ENCODE data around the gene ENTREP3.
"Not testable (repeated sequence)": the region's sequence is repeated elsewhere in the genome, so short reads cannot be mapped to it uniquely, and the experiment has no call there.

Gene ENTREP3

GRCh38 chr1:155251566-155251965 lies 3.7 kb downstream of the ENTREP3 start:
- TF ChIP-seq, protein P1, sequence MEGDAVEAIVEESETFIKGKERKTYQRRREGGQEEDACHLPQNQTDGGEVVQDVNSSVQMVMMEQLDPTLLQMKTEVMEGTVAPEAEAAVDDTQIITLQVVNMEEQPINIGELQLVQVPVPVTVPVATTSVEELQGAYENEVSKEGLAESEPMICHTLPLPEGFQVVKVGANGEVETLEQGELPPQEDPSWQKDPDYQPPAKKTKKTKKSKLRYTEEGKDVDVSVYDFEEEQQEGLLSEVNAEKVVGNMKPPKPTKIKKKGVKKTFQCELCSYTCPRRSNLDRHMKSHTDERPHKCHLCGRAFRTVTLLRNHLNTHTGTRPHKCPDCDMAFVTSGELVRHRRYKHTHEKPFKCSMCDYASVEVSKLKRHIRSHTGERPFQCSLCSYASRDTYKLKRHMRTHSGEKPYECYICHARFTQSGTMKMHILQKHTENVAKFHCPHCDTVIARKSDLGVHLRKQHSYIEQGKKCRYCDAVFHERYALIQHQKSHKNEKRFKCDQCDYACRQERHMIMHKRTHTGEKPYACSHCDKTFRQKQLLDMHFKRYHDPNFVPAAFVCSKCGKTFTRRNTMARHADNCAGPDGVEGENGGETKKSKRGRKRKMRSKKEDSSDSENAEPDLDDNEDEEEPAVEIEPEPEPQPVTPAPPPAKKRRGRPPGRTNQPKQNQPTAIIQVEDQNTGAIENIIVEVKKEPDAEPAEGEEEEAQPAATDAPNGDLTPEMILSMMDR (IDR thresholded peaks at IDR 0.05; ENCODE audit: low read depth, low read length), result no peak
- no peak for DNase-seq (ENCODE audit: low read depth in 2 of 2)
- H3K4me3 ChIP-seq (replicated peaks in 1 of 2; ENCODE audit: low read depth in 2 of 2, low read length in 2 of 2), result no peak overlapping the region

DNA sequence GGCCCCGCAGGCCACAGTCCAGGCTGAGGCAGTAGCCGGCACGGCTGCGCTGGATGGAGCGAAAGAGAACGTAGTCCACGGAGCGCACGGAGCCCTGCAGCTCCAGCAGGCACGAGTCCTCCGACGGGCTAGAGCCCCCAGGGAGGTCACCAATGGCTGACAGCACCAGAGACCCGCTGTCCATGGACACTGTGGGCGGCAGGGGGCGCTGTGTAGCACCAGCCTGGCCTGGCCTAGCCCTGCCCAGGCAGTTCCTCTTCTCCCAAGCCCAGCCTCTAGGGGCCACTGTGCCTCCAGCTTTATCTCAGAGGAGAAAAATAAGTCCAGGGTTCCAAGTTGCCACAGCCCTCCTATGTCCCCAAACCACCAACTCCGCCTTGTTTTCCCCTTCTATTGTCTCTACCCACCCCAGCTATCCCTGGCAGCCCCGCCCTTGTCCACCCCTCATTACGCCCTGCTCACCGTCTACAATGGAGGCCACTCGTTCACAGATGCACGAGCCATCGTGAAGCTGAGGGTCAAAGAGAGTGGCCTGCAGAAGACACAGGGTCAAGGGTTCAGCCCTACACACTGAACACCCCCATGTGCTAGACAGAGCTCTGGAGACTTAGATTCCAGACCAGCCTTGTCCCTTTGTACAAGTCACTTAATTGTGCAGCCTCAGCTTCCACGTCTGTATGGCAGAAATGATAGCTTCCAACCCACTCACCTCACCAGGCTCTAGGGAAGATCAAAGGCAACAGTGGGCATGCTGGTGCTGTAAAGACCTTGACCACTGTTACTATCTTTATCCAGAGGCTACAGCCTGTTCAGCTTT lies 4.4 kb downstream of the ENTREP3 start:
- TF ChIP-seq, protein P1 (IDR thresholded peaks at IDR 0.05; ENCODE audit: low read depth, low read length), result peak; percentile 98
- peak overlapping the region in 1 of 2 donors; percentile 10 for H3K4me3 ChIP-seq (replicated peaks in 1 of 2; ENCODE audit: low read depth in 2 of 2, low read length in 2 of 2)
- DNase-seq (ENCODE audit: low read depth in 2 of 2), result peak; percentile 93 to 94

- DNase-seq (ENCODE audit: low read depth in 2 of 2), result no peak
- no peak overlapping the region for H3K4me3 ChIP-seq (replicated peaks in 1 of 2; ENCODE audit: low read depth in 2 of 2, low read length in 2 of 2)
- TF ChIP-seq, protein P1 (IDR thresholded peaks at IDR 0.05; ENCODE audit: low read depth, low read length), result no peak
Measured at GRCh38 chr1:155250246-155250632, 5.0 kb downstream of the ENTREP3 start.

- DNase-seq (ENCODE audit: low read depth in 2 of 2), result no peak
- TF ChIP-seq, protein P1 (IDR thresholded peaks at IDR 0.05; ENCODE audit: low read depth, low read length), result no peak
- no peak overlapping the region for H3K4me3 ChIP-seq (replicated peaks in 1 of 2; ENCODE audit: low read depth in 2 of 2, low read length in 2 of 2)
Measured at GRCh38 chr1:155247667-155248553, 7.4 kb downstream of the ENTREP3 start.

- DNase-seq (ENCODE audit: low read depth in 2 of 2); H3K4me3 ChIP-seq (replicated peaks in 1 of 2; ENCODE audit: low read depth in 2 of 2, low read length in 2 of 2): not testable (repeated sequence)
Measured at GRCh38 chr1:155246796-155247195, 8.5 kb downstream of the ENTREP3 start.

DNA sequence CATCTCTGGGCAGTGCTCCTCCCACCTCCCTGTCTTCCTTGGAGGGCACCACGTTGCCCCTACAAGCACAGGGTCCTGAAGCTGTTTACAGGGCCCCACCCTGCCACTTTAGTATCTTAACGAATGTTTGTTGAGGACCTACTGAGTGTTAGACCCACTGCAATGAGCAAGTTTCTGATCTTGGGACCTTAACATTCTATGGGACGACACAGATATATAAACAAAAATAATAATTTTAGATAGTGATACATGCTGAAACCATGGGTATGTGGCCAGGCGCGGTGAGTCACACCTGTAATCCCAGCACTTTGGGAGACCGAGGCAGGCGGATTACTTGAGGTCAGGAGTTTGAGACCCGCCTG lies 10.1 kb downstream of the ENTREP3 start:
- no peak for DNase-seq (ENCODE audit: low read depth in 2 of 2)
- TF ChIP-seq, protein P1 (IDR thresholded peaks at IDR 0.05; ENCODE audit: low read depth, low read length), result no peak
- H3K4me3 ChIP-seq (replicated peaks in 1 of 2; ENCODE audit: low read depth in 2 of 2, low read length in 2 of 2), result peak overlapping the region; percentile 32 to 71
